H9 (cell line): ENCODE data around the gene UBE2D3. TPM values are rescaled to one million over a fixed set of nuclear protein-coding genes. Genes with fewer than 3 reads are reported as not detected.

Experiments
- DNase-seq: peaks from one replicate; pipeline ENCODE4 v3.0.0-alpha.2; 2017
- H2AFZ ChIP-seq: one replicate; pipeline ENCODE4 v1.6.1; 2013; ENCODE audit warnings: mild to moderate bottlenecking, low read length, control low read depth, moderate library complexity
- H2AK5ac ChIP-seq: 2 replicates; pipeline ENCODE4 v1.6.1; 2013; ENCODE audit warnings: low read length, control low read depth, mixed read lengths; ENCODE audit not compliant: insufficient read length
- H2BK120ac ChIP-seq: one replicate; pipeline ENCODE4 v1.6.1; 2013; ENCODE audit warnings: low read depth, mild to moderate bottlenecking, low read length, control low read depth, inconsistent platforms; ENCODE audit not compliant: poor library complexity, severe bottlenecking
- H2BK12ac ChIP-seq: 2 replicates; pipeline ENCODE4 v1.6.1; 2013; ENCODE audit warnings: low read length, control low read depth, mixed read lengths, low read depth; ENCODE audit not compliant: insufficient read length
- H2BK15ac ChIP-seq: 2 replicates; pipeline ENCODE4 v1.6.1; 2013; ENCODE audit warnings: low read depth, low read length, control low read depth
- H2BK20ac ChIP-seq: one replicate; pipeline ENCODE4 v1.6.1; 2013; ENCODE audit warnings: low read depth, mild to moderate bottlenecking, low read length, control low read depth, inconsistent platforms; ENCODE audit not compliant: poor library complexity, severe bottlenecking
- H2BK5ac ChIP-seq: 2 replicates; pipeline ENCODE4 v1.6.1; 2013; ENCODE audit warnings: low read length, control low read depth, mixed read lengths; ENCODE audit not compliant: insufficient read length
- H3K14ac ChIP-seq: 2 replicates; pipeline ENCODE4 v1.6.1; 2013; ENCODE audit warnings: low read length, control low read depth; ENCODE audit not compliant: insufficient read depth
- H3K18ac ChIP-seq: 2 replicates; pipeline ENCODE4 v1.6.1; 2013; ENCODE audit warnings: low read depth, mild to moderate bottlenecking, mixed read lengths, low read length, control low read depth; ENCODE audit not compliant: insufficient read length
- H3K23ac ChIP-seq: 2 replicates; pipeline ENCODE4 v1.6.1; 2013; ENCODE audit warnings: low read length, control low read depth, mixed read lengths, low read depth; ENCODE audit not compliant: insufficient read length
- H3K23me2 ChIP-seq: 2 replicates; pipeline ENCODE4 v1.6.1; 2013; ENCODE audit warnings: low read depth, mild to moderate bottlenecking, mixed read lengths, low read length, control low read depth; ENCODE audit not compliant: insufficient read length, poor library complexity, severe bottlenecking
- H3K27ac ChIP-seq: 2 replicates; pipeline ENCODE4 v1.5.1; 2013; ENCODE audit warnings: low read length, control low read depth, mixed read lengths, low read depth; ENCODE audit not compliant: insufficient read length
- H3K27me3 ChIP-seq: 2 replicates; pipeline ENCODE4 v1.6.1; 2013; ENCODE audit warnings: low read length, control low read depth, inconsistent platforms; ENCODE audit not compliant: insufficient read depth
- H3K4ac ChIP-seq: 2 replicates; pipeline ENCODE4 v1.6.1; 2013; ENCODE audit warnings: low read depth, mild to moderate bottlenecking, control low read depth, inconsistent platforms, low read length, moderate library complexity
- H3K4me1 ChIP-seq: 2 replicates; pipeline ENCODE4 v1.6.1; 2013; ENCODE audit warnings: low read length, control low read depth, inconsistent platforms; ENCODE audit not compliant: insufficient read depth
- H3K4me2 ChIP-seq: 2 replicates; pipeline ENCODE4 v1.6.1; 2013; ENCODE audit warnings: low read length, control low read depth, mixed read lengths; ENCODE audit not compliant: insufficient read length, insufficient read depth
- H3K56ac ChIP-seq: 2 replicates; pipeline ENCODE4 v1.6.1; 2013; ENCODE audit warnings: low read depth, mild to moderate bottlenecking, mixed read lengths, low read length, control low read depth; ENCODE audit not compliant: insufficient read length
- H3K79me1 ChIP-seq: 2 replicates; pipeline ENCODE4 v1.6.1; 2013; ENCODE audit warnings: low read depth, mild to moderate bottlenecking, moderate library complexity, low read length, control low read depth, inconsistent platforms; ENCODE audit not compliant: insufficient read depth, poor library complexity, severe bottlenecking
- H3K79me2 ChIP-seq: 2 replicates; pipeline ENCODE4 v1.6.1; 2013; ENCODE audit warnings: low read length, control low read depth, inconsistent platforms; ENCODE audit not compliant: insufficient read depth
- H3K9ac ChIP-seq: 2 replicates; pipeline ENCODE4 v1.6.1; 2013; ENCODE audit warnings: low read length, control low read depth, mixed read lengths; ENCODE audit not compliant: insufficient read length; ENCODE audit errors: extremely low read depth
- H3K9me3 ChIP-seq: one replicate; pipeline ENCODE4 v1.6.1; 2013; ENCODE audit warnings: low read depth, low read length, inconsistent platforms; ENCODE audit not compliant: control insufficient read depth
- H3T11ph ChIP-seq: one replicate; pipeline ENCODE4 v1.6.1; 2013; ENCODE audit warnings: mild to moderate bottlenecking, low read length, control low read depth, inconsistent platforms
- H4K20me1 ChIP-seq: one replicate; pipeline ENCODE4 v1.6.1; 2013; ENCODE audit not compliant: control insufficient read depth, insufficient read length, insufficient read depth
- H4K5ac ChIP-seq: 2 replicates; pipeline ENCODE4 v1.6.1; 2013; ENCODE audit warnings: low read depth, mild to moderate bottlenecking, mixed read lengths, low read length, control low read depth; ENCODE audit not compliant: insufficient read length
- H4K8ac ChIP-seq: replicated peaks from 2 replicates; pipeline ENCODE4 v1.6.1; 2013; ENCODE audit warnings: low read length, control low read depth, mixed read lengths, low read depth; ENCODE audit not compliant: insufficient read length
- H4K91ac ChIP-seq: 2 replicates; pipeline ENCODE4 v1.6.1; 2013; ENCODE audit warnings: low read depth, mild to moderate bottlenecking, moderate library complexity, mixed read lengths, low read length, control low read depth; ENCODE audit not compliant: insufficient read length
- H3K27ac Mint-ChIP-seq, 3 experiments: 2 replicates in 2 of 3; 3 replicates in 1 of 3; pipeline ENCODE4 v1.8.0; 2020 to 2021; ENCODE audit warnings: mixed read lengths in 3 of 3, mild to moderate bottlenecking in 1 of 3, moderate library complexity in 1 of 3
- H3K27me3 Mint-ChIP-seq: 2 replicates; pipeline ENCODE4 v1.8.0; 2021; ENCODE audit warnings: low read depth, mild to moderate bottlenecking, moderate library complexity, mixed read lengths
- H3K36me3 Mint-ChIP-seq, 3 experiments: 2 replicates in 2 of 3; 3 replicates in 1 of 3; pipeline ENCODE4 v1.8.0; 2020 to 2021; ENCODE audit warnings: low read depth in 3 of 3, mixed read lengths in 3 of 3; ENCODE audit not compliant: insufficient read depth in 1 of 3
- H3K4me1 Mint-ChIP-seq, 2 experiments: 2 replicates each; pipeline ENCODE4 v1.8.0; 2020; ENCODE audit warnings: mixed read lengths in 2 of 2
- H3K4me3 Mint-ChIP-seq, 2 experiments: 2 replicates in 1 of 2; 3 replicates in 1 of 2; pipeline ENCODE4 v1.8.0; 2020 to 2021; ENCODE audit warnings: mild to moderate bottlenecking in 2 of 2, mixed read lengths in 2 of 2, moderate library complexity in 1 of 2
- H3K9me3 Mint-ChIP-seq, 2 experiments: 2 replicates in 1 of 2; 3 replicates in 1 of 2; pipeline ENCODE4 v1.8.0; 2020; ENCODE audit warnings: mild to moderate bottlenecking in 2 of 2, mixed read lengths in 2 of 2, moderate library complexity in 1 of 2
- WGBS: extraction: QIAGEN DNeasy Blood & Tissue Kit; methylation state at CpG from one replicate; pipeline ENCODE4 v1.1.7; 2013; ENCODE audit warnings: missing lambda C conversion rate, low lambda C conversion rate, mixed read lengths; ENCODE audit not compliant: insufficient read length; ENCODE audit errors: extremely low coverage; 5-methylcytosine and 5-hydroxymethylcytosine counted together
- total RNA-seq: library from RNA; stranded (reverse); gene quantifications from 2 replicates; pipeline ENCODE4 v1.2.1, GENCODE V29; 2021
- TF ChIP-seq, protein P1 (sequence below): fragments of 200-600 bp; sonication (generic); conservative IDR thresholded peaks from 3 replicates; pipeline ENCODE4 v1.8.0; 2021; ENCODE audit warnings: antibody characterized with exemption, mild to moderate bottlenecking

The UBE2D3 gene
- total RNA-seq, 1 experiment from 2014 or later: 378 TPM

DNA sequence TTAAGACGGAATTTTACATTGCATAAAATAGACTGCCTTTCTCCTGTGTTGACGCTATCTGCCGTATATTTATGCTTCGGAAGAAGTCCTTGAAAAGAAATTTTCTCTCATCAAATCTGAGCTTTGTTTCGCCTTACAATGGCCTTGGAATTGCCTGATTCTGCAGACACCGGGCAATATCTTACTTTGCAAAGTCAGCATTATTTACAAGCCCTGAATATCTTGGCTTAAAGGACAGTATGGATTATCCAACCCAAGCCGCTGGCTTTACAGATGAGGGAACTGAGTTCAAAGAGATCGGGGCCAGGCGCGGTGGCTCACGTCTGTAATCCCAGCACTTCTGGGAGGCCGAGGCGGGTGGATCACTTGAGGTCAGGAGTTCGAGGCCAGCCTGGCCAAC is 65.4 kb downstream of the UBE2D3 start:
- H3K27ac Mint-ChIP-seq: no peak overlapping the region
- Histone ChIP-seq H2AK5ac (no peak overlapping the region), H3K27me3 (no peaks in the 10 kb centered on the region), H4K20me1 (no peaks in the 10 kb centered on the region), H3K79me2 (peaks cover 10% of the 10 kb centered on the region; the same call in 1 of the 2 replicates), H2BK20ac (no peak overlapping the region), H3K4ac (no peak overlapping the region), H3K4me2 (peak overlapping the region; percentile 99), H3K14ac (no peak overlapping the region), H2AFZ (peak overlapping the region; percentile 79), H2BK15ac (no peak overlapping the region), H4K8ac (no peak overlapping the region), H3K9ac (peak overlapping the region; percentile 41), H3K23me2 (peaks cover 14% of the 10 kb centered on the region), H3K18ac (no peak overlapping the region), H4K91ac (no peak overlapping the region), H3K4me1 (no peaks in the 10 kb centered on the region), H3K56ac (no peak overlapping the region), H2BK12ac (no peak overlapping the region), H4K5ac (no peak overlapping the region), H3K79me1 (peaks cover 2% of the 10 kb centered on the region), H2BK5ac (no peak overlapping the region), H3K9me3 (no peaks in the 10 kb centered on the region), H3T11ph (no peak overlapping the region), H2BK120ac (no peak overlapping the region), H3K23ac (no peak overlapping the region), H3K27ac (no peak overlapping the region)
- peak overlapping the region; percentile 88 to 96 for H3K4me3 Mint-ChIP-seq
- DNase-seq: no peak
- WGBS: no CpG with 5 or more reads among the region's 14 CpGs
- peaks cover 4 to 12% (median 5%) of the 10 kb centered on the region in 3 experiments; a peak in 6 of 7 replicates for H3K36me3 Mint-ChIP-seq
- TF ChIP-seq, protein P1, sequence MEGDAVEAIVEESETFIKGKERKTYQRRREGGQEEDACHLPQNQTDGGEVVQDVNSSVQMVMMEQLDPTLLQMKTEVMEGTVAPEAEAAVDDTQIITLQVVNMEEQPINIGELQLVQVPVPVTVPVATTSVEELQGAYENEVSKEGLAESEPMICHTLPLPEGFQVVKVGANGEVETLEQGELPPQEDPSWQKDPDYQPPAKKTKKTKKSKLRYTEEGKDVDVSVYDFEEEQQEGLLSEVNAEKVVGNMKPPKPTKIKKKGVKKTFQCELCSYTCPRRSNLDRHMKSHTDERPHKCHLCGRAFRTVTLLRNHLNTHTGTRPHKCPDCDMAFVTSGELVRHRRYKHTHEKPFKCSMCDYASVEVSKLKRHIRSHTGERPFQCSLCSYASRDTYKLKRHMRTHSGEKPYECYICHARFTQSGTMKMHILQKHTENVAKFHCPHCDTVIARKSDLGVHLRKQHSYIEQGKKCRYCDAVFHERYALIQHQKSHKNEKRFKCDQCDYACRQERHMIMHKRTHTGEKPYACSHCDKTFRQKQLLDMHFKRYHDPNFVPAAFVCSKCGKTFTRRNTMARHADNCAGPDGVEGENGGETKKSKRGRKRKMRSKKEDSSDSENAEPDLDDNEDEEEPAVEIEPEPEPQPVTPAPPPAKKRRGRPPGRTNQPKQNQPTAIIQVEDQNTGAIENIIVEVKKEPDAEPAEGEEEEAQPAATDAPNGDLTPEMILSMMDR: no peak
- H3K9me3 Mint-ChIP-seq: peaks cover 7 to 14% of the 10 kb centered on the region in 2 experiments; a peak in 4 of 5 replicates
- peaks cover 26% of the 10 kb centered on the region in 2 experiments for H3K4me1 Mint-ChIP-seq
- peaks cover 6% of the 10 kb centered on the region for H3K27me3 Mint-ChIP-seq
